ENCODE data around the gene PARN.

Gene PARN

GRCh38 chr16:14499110-14499509 is 130.9 kb downstream of the PARN start:
- H3K4me3 Mint-ChIP-seq, result no peak overlapping the region
- H3K27ac Mint-ChIP-seq, result no peak overlapping the region
- DNase-seq (no peak), ATAC-seq (replicated peaks) (no peak)
- peaks cover 18 to 34% of the 10 kb centered on the region in 2 donors for H3K4me1 Mint-ChIP-seq
- H3K27me3 Mint-ChIP-seq, result no peaks in the 10 kb centered on the region
- H3K9me3 Mint-ChIP-seq, result no peaks in the 10 kb centered on the region
- peaks cover 18 to 37% of the 10 kb centered on the region in 2 donors for H3K36me3 Mint-ChIP-seq

DNA sequence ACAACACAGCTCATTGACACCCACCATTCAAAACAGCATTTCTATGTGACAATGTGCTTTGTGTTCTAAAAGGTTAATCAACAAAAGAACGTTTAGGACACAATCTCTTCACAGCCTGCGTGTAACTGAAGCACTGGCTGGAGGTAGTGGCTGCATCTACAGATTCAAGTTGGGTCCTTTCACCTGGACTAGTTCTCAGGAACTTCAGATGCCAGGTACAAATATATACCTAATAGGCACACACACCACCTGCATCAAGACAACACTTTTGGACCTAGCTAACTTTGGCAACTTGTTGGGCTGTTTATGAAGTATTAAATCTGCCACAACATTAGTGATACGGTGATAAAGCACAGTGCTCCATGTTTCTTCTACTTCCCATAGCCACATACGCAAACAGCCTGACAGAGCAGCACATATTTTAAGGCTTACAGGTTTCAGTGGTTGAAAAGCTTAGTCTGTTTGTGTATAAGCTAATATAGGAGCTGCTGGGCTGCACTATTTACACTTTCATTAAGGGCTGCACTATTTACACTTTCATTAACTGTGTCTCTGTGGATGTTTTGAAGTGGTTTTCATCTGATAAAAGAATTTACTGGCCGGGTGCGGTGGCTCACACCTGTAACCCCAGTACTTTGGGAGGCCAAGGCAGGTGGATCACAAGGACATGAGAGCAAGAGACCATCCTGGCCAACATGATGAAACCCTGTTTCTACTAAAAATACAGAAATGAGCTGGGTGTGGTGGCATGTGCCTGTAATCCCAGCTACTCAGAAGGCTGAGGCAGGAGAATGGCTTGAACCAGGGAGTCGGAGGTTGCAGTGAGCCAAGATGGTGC is 132.6 kb downstream of the PARN start:
- H3K36me3 Mint-ChIP-seq, result peaks cover 18 to 45% of the 10 kb centered on the region in 2 donors
- H3K27ac Mint-ChIP-seq, result no peak overlapping the region
- ATAC-seq (replicated peaks), result no peak
- H3K27me3 Mint-ChIP-seq, result no peaks in the 10 kb centered on the region
- no peaks in the 10 kb centered on the region for H3K9me3 Mint-ChIP-seq
- peaks cover 25 to 35% of the 10 kb centered on the region in 2 donors for H3K4me1 Mint-ChIP-seq
- DNase-seq, result no peak
- no peak overlapping the region for H3K4me3 Mint-ChIP-seq

DNA sequence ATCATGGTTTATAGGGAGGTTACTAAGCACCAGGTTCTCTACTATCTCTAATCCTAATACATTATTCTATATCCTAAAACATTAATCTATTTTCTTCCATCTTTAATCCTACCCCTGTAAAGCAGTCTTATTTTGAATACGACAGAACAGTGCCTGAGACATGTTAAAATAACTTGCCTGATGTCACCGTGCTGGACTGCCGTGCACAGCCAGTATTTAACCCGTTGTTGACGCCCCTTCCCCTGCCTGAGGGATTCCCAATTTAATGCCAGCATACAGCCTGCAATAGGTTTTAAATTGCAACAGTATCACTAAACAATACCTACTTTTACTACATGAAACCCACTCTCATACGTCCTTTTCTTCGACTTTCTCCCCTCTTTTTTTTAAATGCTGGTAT is 133.3 kb downstream of the PARN start:
- no peaks in the 10 kb centered on the region for H3K27me3 Mint-ChIP-seq
- peaks cover 18 to 49% of the 10 kb centered on the region in 2 donors for H3K36me3 Mint-ChIP-seq
- H3K27ac Mint-ChIP-seq, result no peak overlapping the region
- H3K4me1 Mint-ChIP-seq, result peaks cover 28 to 29% of the 10 kb centered on the region in 2 donors
- H3K4me3 Mint-ChIP-seq, result no peak overlapping the region
- no peak for DNase-seq
- no peaks in the 10 kb centered on the region for H3K9me3 Mint-ChIP-seq
- ATAC-seq (replicated peaks), result no peak

- Mint-ChIP-seq H3K27ac (no peak overlapping the region), H3K9me3 (no peaks in the 10 kb centered on the region), H3K4me1 (peaks cover 24 to 25% of the 10 kb centered on the region in 2 donors), H3K27me3 (no peaks in the 10 kb centered on the region), H3K4me3 (no peak overlapping the region), H3K36me3 (peaks cover 16 to 49% of the 10 kb centered on the region in 2 donors)
- ATAC-seq (replicated peaks), result no peak
- DNase-seq, result no peak
Measured at GRCh38 chr16:14496047-14496770, 133.9 kb downstream of the PARN start.

- H3K4me3 Mint-ChIP-seq, result no peak overlapping the region
- H3K36me3 Mint-ChIP-seq, result peaks cover 16 to 49% of the 10 kb centered on the region in 2 donors
- no peak for ATAC-seq (replicated peaks)
- H3K4me1 Mint-ChIP-seq, result peaks cover 24 to 25% of the 10 kb centered on the region in 2 donors
- H3K9me3 Mint-ChIP-seq, result no peaks in the 10 kb centered on the region
- H3K27me3 Mint-ChIP-seq, result no peaks in the 10 kb centered on the region
- no peak for DNase-seq
- H3K27ac Mint-ChIP-seq, result no peak overlapping the region
Measured at GRCh38 chr16:14495213-14496046, 134.6 kb downstream of the PARN start.

DNA sequence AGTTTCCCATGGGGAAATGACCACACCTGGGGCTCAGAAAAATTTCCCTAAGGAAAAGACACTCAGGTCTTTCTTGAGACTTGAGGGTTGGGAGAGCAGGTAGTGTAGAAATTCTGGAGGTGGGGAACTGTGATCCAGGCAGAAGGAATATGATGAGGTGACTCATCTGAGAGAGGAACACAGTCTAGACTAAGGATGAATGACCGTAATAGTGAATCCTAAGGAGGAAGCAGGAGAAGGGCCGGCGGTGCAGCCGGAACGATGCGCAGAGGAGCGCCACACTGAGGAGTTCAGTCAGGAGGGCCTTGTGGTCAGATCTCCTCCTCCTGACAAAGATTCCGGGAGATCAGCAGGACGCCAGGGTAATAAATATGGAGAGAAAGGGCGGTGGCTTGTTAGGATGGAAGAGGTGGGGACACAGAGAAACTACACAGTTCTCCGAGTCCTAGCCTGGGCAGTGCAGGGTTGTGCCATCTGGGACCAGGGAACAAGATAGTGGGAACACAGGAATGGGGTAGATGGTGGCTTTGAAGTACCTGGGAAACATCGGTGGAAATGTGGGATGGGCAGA is 135.6 kb downstream of the PARN start:
- DNase-seq (no peak), ATAC-seq (replicated peaks) (no peak)
- H3K4me1 Mint-ChIP-seq, result peaks cover 24 to 25% of the 10 kb centered on the region in 2 donors
- H3K27me3 Mint-ChIP-seq, result no peaks in the 10 kb centered on the region
- no peaks in the 10 kb centered on the region for H3K9me3 Mint-ChIP-seq
- peak overlapping the region; percentile 38 for H3K27ac Mint-ChIP-seq
- peaks cover 17 to 51% of the 10 kb centered on the region in 2 donors for H3K36me3 Mint-ChIP-seq
- H3K4me3 Mint-ChIP-seq, result no peak overlapping the region

DNA sequence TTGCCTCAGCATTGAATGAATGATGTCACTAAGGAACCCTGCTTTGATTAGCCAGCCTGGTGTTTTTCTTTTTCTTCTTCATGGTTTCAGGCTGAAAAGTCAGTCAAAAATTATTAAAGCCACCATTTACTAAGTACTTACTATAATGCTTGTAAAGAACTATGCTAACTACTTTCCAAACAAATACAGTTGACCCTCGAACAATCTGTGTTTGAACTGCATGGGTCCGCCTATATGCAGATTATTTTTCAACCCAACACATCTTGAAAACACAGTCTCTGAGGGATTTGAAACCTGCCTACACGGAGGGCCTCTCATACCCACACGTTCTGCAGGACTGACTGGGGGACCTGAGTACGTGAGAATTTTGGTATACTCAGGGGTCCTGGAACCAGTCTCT is 136.3 kb downstream of the PARN start:
- no peak overlapping the region for H3K27ac Mint-ChIP-seq
- DNase-seq (no peak), ATAC-seq (replicated peaks) (no peak)
- no peaks in the 10 kb centered on the region for H3K9me3 Mint-ChIP-seq
- H3K4me3 Mint-ChIP-seq, result no peak overlapping the region
- peaks cover 23 to 53% of the 10 kb centered on the region in 2 donors for H3K36me3 Mint-ChIP-seq
- H3K27me3 Mint-ChIP-seq, result no peaks in the 10 kb centered on the region
- peaks cover 18 to 27% of the 10 kb centered on the region in 2 donors for H3K4me1 Mint-ChIP-seq

DNA sequence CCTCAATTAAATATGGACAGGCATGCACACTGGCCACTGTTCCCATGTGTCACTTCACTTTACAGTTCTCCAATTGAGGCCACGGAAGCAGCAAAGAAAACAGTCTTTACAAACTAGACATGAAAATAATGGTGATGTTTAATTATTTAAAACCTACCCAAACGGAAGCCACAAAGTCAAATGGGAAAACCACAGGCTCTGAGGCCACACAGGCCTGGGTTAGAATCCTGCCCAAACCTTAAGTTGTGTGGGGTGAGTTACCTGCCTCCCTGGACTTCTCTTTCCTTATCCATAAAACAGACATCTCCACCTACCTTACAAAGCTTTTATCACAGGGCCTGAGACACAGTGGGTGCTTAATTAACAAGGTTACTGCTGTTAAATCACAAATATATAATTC is 137.4 kb downstream of the PARN start:
- Mint-ChIP-seq H3K27me3 (no peaks in the 10 kb centered on the region), H3K27ac (no peak overlapping the region), H3K4me1 (peaks cover 20 to 28% of the 10 kb centered on the region in 2 donors), H3K36me3 (peaks cover 26 to 53% of the 10 kb centered on the region in 2 donors), H3K4me3 (no peak overlapping the region), H3K9me3 (no peaks in the 10 kb centered on the region)
- no peak for ATAC-seq (replicated peaks)
- DNase-seq, result no peak

GRCh38 chr16:14491861-14492529 is 138.1 kb downstream of the PARN start:
- ATAC-seq (replicated peaks), result no peak
- H3K9me3 Mint-ChIP-seq, result no peaks in the 10 kb centered on the region
- H3K27ac Mint-ChIP-seq, result no peak overlapping the region
- H3K4me1 Mint-ChIP-seq, result peaks cover 21 to 27% of the 10 kb centered on the region in 2 donors
- H3K36me3 Mint-ChIP-seq, result peaks cover 26 to 52% of the 10 kb centered on the region in 2 donors
- no peak for DNase-seq
- no peaks in the 10 kb centered on the region for H3K27me3 Mint-ChIP-seq
- no peak overlapping the region for H3K4me3 Mint-ChIP-seq

GRCh38 chr16:14490235-14490634 is 139.8 kb downstream of the PARN start:
- no peaks in the 10 kb centered on the region for H3K9me3 Mint-ChIP-seq
- H3K27me3 Mint-ChIP-seq, result no peaks in the 10 kb centered on the region
- peaks cover 24 to 39% of the 10 kb centered on the region in 2 donors for H3K36me3 Mint-ChIP-seq
- DNase-seq (no peak), ATAC-seq (replicated peaks) (no peak)
- no peak overlapping the region for H3K4me3 Mint-ChIP-seq
- peaks cover 21 to 24% of the 10 kb centered on the region in 2 donors for H3K4me1 Mint-ChIP-seq
- no peak overlapping the region for H3K27ac Mint-ChIP-seq

- ATAC-seq (replicated peaks) (peak; percentile 48 to 64), DNase-seq (no peak)
- H3K4me3 Mint-ChIP-seq, result no peak overlapping the region
Measured at GRCh38 chr16:14489460-14489859, 140.6 kb downstream of the PARN start.

DNA sequence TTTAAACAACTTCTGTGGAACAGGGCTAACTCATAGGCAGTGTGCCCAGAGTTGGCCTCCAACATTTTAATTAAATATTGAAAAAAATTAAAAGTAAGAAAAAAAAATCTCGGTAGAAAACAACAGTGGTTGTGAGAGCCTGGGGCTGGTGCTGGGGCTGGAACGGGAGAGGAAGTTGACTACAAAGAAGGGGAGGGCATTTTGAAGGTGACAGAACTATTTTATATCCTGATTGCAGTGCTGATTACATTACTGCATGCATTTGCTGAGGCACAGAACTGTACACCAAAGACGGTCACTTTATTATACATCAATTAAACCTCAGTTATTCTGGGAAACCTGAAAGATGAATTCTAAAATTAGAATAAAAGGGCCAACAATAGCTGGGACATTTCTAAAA is 142.5 kb downstream of the PARN start:
- H3K27me3 Mint-ChIP-seq, result no peaks in the 10 kb centered on the region
- H3K27ac Mint-ChIP-seq, result peak overlapping the region; percentile 67
- no peaks in the 10 kb centered on the region for H3K9me3 Mint-ChIP-seq
- H3K4me1 Mint-ChIP-seq, result peaks cover 10 to 11% of the 10 kb centered on the region in 2 donors
- no peak overlapping the region for H3K4me3 Mint-ChIP-seq
- DNase-seq, result no peak
- peaks cover 23 to 35% of the 10 kb centered on the region in 2 donors for H3K36me3 Mint-ChIP-seq
- no peak for ATAC-seq (replicated peaks)

More at GRCh38 chr16:14489460-14489859, 140.6 kb downstream of the PARN start:
- no peaks in the 10 kb centered on the region for H3K9me3 Mint-ChIP-seq
- peaks cover 19 to 21% of the 10 kb centered on the region in 2 donors for H3K4me1 Mint-ChIP-seq
- H3K27me3 Mint-ChIP-seq, result no peaks in the 10 kb centered on the region
- no peak overlapping the region for H3K27ac Mint-ChIP-seq
- peaks cover 17 to 33% of the 10 kb centered on the region in 2 donors for H3K36me3 Mint-ChIP-seq

- Mint-ChIP-seq H3K4me1 (peaks cover 6 to 10% of the 10 kb centered on the region in 2 donors), H3K9me3 (no peaks in the 10 kb centered on the region), H3K27ac (no peak overlapping the region), H3K27me3 (no peaks in the 10 kb centered on the region), H3K4me3 (no peak overlapping the region), H3K36me3 (peaks cover 30 to 38% of the 10 kb centered on the region in 2 donors)
- DNase-seq, result no peak
- no peak for ATAC-seq (replicated peaks)
Measured at GRCh38 chr16:14486520-14487303, 143.3 kb downstream of the PARN start.

Data from stimulated activated naive B cell treated with anti-CD40 and anti-IgM and Interleukin-4, amounts not matched to agents 10 μg/mL and 1 μg/mL and 100 μg/mL, for 72 hours (primary cell).